Stimulated activated CD4-positive, alpha-beta T cell treated with anti-CD3 and anti-CD28 coated beads, TNF-alpha, amount 100 ng/mL, for 48 hours (primary cell): Measurements from ENCODE around the gene NPB.

Source experiments
- DNase-seq, 3 donors: peaks; one replicate each; pipeline ENCODE4 v3.0.0-alpha.2; 2020; ENCODE audit warnings: low read depth in 3 of 3

NPB gene

GRCh38 chr17:81869221-81870130 lies 32.6 kb upstream of the NPB start:
- DNase-seq: no peak

DNA sequence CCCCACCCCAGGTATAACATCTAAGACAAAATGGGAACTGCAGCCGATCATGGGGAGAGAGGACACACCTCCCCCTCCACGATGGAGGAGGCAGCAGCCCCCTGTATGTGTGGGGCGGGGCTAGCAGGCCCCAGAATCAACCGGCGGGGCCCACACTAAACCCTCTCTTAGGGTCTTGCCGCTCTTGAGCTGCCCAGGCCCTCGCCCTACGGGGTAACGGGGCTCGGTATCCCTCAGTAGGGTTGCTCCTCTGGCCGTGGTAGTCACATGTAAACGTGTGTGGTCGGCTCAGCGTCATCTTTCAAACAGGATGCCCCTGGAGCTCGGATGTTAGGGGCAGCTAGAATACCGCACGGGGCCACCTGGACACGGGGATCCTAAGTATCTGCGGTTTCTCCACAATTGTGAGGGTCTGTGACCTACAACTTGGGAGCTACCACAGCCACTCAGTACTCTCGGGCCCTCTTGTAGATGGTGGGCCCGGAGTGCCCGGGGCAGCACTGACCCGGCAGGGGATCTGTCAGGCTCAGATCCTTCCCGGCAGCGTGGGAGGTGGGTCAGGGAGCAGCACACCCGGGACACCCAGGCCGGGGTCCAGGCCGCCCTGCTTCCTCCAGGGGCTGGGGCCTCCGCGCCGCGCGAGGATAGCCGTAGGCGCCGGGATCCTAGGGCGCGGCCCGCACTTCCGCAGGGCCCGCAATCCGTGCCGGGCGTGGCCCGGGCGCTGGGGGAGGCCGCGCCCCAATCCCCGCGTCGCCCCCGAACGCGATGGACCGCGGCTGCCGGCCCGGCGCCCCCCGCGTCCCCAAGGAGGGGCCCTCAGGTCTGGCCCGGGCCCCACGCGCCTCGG lies 31.7 kb upstream of the NPB start:
- no peak for DNase-seq

DNA sequence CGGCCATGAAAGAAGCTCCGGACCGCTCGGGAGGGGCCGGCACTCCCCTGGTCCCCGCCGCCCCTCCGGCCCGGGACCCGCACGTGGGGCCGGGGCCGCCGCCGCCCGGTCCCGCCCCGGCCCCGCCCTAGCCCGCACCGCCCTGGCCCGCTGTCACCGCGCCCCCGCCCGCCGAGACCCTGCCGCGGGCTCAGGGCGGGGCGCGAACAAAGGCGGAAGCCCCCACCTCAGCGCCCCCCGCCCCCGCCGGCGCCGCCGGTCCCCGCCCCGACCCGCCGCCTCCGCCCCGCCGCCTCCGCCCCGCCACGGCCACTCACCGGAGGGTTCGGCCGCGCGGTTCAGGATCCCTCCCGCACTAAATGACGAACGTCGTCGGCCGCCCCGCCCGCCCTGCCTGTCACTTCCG lies 31.1 kb upstream of the NPB start, which contains the start of gene ARHGDIA:
Gene ARHGDIA (minus strand): TSS at position 357 of the 406 bp plus-strand sequence. CDS start 1,407 bp downstream, outside the sequence.
- DNase-seq: no peak

GRCh38 chr17:81871387-81872230 lies 30.4 kb upstream of the NPB start:
- DNase-seq: peak; percentile 92 to 95 (median 92)

DNA sequence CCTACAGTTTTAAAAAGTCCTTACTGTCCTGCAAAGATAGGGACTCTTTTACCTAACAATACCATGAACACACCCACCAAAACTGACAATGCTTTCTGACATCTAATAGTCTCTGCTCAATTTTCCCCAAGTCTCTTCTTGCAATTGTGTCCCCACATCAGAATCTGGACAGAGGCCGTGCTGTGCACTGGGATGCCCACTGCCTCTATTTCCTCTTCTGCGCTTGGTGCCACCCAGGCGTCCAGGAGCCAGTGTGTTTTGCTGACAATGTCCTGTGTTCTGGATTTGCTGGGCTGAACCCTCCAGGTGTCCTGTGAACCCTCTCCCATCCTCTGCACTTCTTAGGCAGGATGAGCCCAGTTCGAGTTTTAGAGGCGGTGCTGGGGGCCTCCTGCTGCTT lies 24.5 kb upstream of the NPB start:
- no peak for DNase-seq

- DNase-seq: no peak
Measured at GRCh38 chr17:81878294-81878693, 23.7 kb upstream of the NPB start.

- DNase-seq: no peak
Measured at GRCh38 chr17:81879121-81879520, 22.9 kb upstream of the NPB start.

DNA sequence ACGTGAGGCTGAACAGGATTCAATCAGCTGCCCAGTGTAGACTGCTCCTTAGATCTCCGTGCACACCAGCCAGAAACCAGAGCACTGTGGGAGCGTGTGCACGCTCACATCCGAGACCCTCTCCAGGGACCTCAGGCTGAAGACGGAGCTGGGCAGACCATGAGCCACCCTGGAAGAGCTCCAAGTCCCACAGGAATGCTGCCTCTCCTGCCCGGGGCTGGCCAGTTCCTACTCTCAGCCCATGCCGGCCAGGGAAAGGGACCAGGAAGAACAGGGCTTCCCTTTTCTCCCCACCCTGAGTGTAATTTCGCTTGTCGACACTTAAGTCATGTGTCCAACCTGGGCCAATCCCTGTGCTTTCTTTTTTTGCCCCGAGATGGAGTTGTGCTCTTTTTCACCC lies 17.5 kb upstream of the NPB start:
- no peak for DNase-seq

DNA sequence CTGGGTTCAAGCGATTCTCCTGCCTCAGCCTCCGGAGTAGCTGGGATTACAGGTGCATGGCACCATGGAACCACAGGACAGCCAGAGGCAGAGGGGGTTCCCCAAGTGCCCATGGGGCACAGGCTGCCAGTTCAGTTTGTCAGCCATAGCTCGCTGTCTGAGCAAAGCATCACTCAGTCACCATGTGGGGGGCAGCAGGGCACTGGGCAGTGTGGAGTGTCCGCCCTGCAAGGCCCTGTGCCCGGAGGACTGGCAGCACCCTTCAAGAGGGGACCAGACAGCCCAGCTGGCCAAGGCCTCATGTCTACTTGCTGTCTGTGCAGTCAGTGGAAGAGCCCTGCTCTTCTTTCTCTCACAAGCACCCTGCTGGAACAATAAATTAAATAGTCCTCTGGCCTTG lies 17.1 kb upstream of the NPB start:
- DNase-seq: no peak

DNA sequence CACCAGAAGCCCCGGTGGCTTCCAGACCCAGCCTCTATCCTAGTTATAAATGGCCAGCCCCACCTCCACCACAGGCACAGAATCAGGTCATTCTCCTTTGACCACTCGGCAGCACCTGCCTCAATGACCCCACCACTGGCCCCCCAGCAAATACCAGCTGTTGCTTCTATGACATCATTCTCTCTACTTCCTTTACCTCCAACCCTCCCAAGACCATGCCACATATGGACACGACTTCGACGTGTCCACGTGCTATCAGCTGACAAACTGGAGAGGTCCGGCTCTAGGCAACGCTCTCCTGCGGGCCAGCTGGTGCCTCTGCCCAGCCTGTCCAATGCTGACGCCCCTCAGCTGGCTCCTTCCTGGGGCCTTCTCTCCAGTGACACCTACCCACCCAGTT lies 16.6 kb upstream of the NPB start:
- no peak for DNase-seq

DNA sequence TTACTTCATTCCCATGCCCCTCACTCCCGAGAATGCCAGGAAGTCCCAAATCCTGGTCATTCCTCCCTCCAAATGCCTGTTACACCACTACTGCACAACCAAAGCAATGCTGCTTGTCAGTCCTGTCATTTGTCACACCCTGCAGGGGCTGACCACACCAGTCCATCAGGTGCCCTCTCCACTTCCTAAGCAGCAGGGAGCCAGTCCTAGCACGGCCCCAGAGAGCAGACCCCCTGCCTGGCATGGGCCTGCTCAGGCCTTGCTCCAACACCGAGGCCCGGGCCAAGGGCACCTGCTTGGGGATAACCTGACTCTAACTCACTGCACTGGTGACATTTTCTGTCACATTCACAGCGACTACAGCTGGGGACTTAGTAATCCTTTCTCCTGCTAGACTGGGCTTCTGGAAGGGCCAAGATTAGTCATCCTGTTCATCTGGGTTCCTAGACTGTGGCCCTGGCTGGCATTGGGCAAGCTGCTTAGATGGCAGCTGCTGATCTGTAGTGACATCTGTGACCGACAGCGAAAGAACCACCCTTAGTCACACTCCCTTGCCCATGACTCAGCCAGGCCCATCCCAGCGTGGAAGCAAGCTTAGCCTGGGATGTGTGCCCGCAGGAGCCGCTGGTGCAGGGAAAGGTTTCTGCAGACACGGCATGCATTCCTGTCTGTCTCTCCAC lies 16.0 kb upstream of the NPB start:
- no peak for DNase-seq

DNA sequence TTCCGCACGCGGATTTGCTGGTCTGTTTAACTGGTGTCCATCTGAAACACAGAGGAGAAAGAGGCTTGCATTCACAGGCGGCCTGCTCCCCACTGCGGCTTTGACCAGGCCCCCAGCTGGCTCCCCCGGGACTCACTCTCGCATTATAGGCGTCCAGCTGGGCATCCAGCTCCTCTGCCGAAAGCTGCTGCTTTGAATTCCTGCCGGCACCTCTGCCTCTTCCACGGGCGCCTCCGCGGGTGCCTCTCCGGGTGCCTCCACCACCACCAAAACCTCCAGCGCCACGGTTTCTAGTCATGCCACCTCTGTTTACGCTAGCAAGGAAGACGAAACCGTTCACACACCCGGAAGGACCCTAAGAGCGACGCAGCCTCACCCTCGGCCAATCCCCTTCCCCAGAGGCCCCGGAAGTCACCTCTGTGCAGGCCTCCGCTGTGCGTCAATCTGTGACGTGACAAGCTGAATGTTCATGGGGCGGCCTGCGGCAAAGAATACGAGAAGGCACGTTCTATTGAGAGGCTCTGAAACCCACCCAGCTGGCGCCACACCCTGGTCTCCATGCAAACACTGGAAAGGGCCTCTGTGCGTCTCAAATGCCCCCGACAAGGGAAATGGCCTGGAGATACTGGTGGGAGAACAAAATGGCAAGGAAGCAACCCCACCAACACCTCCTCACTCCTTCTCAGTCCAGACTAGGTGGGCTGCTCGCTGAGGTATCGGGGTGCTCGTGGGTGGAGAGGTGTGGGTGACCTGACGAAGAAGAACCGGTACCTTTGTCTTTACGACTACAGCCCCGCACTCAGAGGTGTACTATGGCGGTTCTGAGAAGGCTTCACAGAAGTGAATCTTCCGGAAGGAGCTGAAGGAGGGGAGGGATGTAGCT lies 13.7 kb upstream of the NPB start:
- no peak for DNase-seq

DNA sequence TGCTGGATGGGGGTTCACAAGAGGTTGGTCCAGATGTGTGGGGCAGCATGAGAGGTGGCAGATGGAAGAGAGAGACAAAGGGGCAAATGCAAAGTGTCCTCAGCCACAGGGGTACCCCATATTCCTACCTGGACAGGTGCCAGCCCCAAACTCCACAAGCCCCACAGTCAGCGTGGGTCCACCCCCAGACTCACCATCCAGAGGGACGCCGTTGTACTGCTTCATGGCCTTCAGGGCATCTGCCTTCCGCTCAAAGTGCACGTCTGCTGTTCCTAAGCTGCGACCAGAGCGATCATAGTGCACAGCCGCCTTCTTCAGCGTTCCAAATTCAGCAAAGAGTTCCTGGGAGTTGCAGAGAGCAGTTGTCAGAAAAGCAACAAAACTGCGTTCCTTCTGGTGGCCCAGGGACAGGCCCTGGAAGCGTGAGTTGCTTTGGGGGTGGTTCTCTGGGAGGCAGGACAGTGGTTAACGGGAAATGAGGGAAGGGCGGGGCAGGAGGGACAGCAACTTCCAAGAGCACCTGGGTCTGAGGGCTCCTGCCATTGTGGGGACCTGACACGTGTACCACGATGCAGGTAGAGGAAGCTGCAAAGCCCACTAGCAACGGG lies 12.9 kb upstream of the NPB start:
- DNase-seq: no peak

GRCh38 chr17:81889602-81890001 lies 12.4 kb upstream of the NPB start:
- DNase-seq: no peak

DNA sequence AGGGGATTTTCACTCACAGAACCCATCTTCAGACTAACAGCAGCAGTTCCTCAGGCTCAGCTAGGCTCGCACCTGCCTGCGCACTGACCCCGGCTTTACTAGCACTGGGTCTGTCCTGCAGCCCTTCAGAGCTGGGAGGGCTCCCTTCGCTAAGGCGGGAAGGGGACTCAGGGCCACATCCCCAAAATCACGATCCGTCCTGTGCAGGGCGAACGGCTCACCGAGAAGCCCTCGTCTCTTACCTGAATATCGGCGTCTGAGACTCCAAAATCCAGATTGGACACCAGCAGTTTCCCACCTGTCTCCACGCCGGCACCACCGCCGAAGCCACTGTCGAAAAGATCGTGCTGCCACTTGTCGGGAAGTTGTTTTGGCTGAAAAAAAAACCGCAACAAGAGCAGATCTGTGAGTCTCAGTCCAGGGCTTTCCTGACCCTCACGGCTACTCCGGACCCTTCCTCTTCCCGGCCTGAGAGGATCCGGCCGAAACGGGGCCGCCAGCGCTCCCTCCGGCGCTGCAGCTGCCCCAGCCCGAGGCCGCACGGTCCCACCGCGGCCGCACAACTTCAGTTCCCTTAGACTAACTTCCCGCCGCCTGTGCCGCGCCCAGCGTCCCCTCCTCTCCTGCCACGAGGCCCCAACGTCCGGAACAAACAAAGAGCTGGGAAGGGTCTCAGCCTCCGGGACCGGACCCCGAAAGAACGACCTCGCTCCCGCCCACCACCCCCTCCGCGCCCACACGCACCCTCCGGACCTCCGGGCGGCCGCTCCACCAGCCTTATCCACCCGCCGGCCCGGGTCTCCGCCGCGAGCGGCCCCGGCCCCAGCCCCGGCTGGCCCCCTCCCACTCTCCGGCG lies 11.4 kb upstream of the NPB start:
- no peak for DNase-seq

- DNase-seq: no peak
Measured at GRCh38 chr17:81891303-81891552, 10.8 kb upstream of the NPB start.

DNA sequence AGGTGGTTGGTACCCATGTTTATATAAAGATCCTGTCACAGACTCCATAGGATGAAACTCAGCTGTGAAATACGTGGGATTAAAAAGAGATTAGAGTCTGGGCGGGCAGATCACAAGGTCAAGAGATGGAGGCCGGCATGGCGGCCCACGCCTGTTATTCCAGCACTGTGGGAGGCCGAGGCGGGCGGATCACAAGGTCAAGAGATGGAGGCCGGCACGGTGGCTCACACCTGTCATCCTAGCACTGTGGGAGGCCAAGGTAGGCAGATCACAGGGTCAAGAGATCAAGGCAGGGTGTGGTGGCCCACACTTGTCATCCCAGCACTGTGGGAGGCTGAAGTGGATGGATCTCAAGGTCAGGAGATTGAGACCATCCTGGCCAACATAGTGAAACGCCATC lies 6.6 kb upstream of the NPB start:
- no peak for DNase-seq

DNA sequence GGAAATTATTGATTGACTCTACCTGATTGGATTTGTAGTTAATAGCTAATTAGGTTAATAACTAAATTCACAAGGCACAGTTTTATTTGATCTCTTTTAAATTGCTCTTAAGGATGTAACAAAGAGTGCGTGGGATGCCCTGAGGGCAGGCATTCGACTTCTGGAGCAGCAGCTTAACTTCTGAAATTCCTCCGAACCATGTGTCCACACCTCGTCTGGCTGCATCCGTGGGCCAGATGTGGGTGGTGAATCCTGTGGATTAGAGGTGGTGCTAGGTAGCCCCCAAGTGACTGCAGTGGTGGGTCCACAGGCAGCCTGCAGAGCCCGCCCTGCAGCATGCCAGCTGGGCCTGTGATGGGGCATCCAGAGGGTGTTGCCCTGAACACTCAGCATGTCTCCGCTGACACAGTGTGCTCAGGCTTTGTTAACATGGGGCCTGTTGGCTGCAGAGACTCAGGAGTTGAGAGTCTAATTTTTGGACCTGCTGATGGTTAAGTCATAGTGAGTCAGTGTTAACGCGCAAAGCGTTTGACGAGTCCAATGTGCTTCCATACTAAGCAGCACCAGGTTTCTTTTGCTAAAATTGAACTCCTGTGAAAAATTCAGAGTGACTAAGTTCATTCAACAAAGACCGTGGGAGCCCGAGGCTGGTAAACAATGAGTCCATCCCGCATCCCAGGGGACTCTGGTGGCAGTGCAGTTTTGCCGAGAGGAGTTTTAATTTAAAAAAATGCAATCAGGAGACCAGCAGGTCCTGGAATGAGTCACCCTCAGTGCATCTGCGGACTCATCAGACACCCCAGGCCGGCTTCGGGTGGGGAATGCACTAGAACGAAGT lies 3.8 kb upstream of the NPB start:
- no peak for DNase-seq
